ENCODE results near the gene METTL8.

The METTL8 gene

GRCh38 chr2:171433763-171434012 is at the start of gene METTL8:
Gene METTL8 (minus strand): TSS chr2:171433990. CDS start chr2:171392185, 41,805 bp downstream.
- no peak for DNase-seq

GRCh38 chr2:171482877-171483276 is 49.1 kb upstream of the METTL8 start:
- no peak for DNase-seq

- DNase-seq = no peak
These were observed 48.5 kb upstream of the METTL8 start for GRCh38 chr2:171482308-171482707.

GRCh38 chr2:171480908-171481307 is 47.1 kb upstream of the METTL8 start:
- DNase-seq = no peak

GRCh38 chr2:171479154-171479814 is 45.5 kb upstream of the METTL8 start:
- no peak for DNase-seq

- no peak for DNase-seq
These were observed 44.6 kb upstream of the METTL8 start for GRCh38 chr2:171478345-171478744.

GRCh38 chr2:171475979-171476378 is 42.2 kb upstream of the METTL8 start:
- no peak for DNase-seq

- DNase-seq = no peak
These were observed 36.3 kb upstream of the METTL8 start for GRCh38 chr2:171470129-171470528.

GRCh38 chr2:171469176-171469575 is 35.4 kb upstream of the METTL8 start:
- DNase-seq = no peak

- DNase-seq = no peak
These were observed 26.7 kb upstream of the METTL8 start for GRCh38 chr2:171460537-171460936.

- DNase-seq = no peak
These were observed 25.7 kb upstream of the METTL8 start for GRCh38 chr2:171459498-171459897.

- no peak for DNase-seq
These were observed 19.0 kb upstream of the METTL8 start for GRCh38 chr2:171452773-171453172.

- DNase-seq = no peak
These were observed 17.3 kb upstream of the METTL8 start for GRCh38 chr2:171451074-171451473.

- DNase-seq = no peak
These were observed 13.9 kb upstream of the METTL8 start for GRCh38 chr2:171447675-171448074.

- DNase-seq = no peak
These were observed 7.7 kb upstream of the METTL8 start for GRCh38 chr2:171441470-171441869.

GRCh38 chr2:171436307-171436706 is 2.5 kb upstream of the METTL8 start:
- no peak for DNase-seq

GRCh38 chr2:171434013-171434989 is 511 bp upstream of the METTL8 start, which contains the start of gene DCAF17:
Gene DCAF17 (plus strand): TSS chr2:171434226. CDS start chr2:171434578, 352 bp downstream.
- peak; percentile 94 for DNase-seq

- peak; percentile 63 for DNase-seq
These were observed 624 bp downstream of the METTL8 start for GRCh38 chr2:171432969-171433762.

- DNase-seq = no peak
These were observed 1.4 kb downstream of the METTL8 start for GRCh38 chr2:171432206-171432968.

- no peak for DNase-seq
These were observed 2.1 kb downstream of the METTL8 start for GRCh38 chr2:171431677-171432167.

- no peak for DNase-seq
These were observed 3.0 kb downstream of the METTL8 start for GRCh38 chr2:171430516-171431410.

Data from stimulated activated CD8-positive, alpha-beta memory T cell treated with anti-CD3 and anti-CD28 coated beads, Interleukin-4, amount 100 ng/mL, for 48 hours (primary cell).